Right lobe of liver (tissue), 4 donors: Measurements from ENCODE around the gene SIK2.

ENCODE experiments used
- CTCF ChIP-seq, 4 donors: fragments of 200-600 bp in 3 of 4; fragments of 450-650 bp in 1 of 4; IDR thresholded peaks; one replicate each; pipeline versions ENCODE4 v1.5.1 to v1.8.0; 2016 to 2022; ENCODE audit warnings: antibody characterized with exemption in 4 of 4, mild to moderate bottlenecking in 2 of 4
- POLR2A ChIP-seq: fragments of 450-650 bp; IDR thresholded peaks from one replicate; pipeline ENCODE4 v1.6.1; 2017; ENCODE audit warnings: antibody characterized with exemption, mild to moderate bottlenecking
- donor health status: DM: no; HTN: no; CAD: no.
- donor health status: DM: no; HTN: no; CAD: no.
- donor health status: DM: no; HTN: yes; CAD: no.

DNA sequence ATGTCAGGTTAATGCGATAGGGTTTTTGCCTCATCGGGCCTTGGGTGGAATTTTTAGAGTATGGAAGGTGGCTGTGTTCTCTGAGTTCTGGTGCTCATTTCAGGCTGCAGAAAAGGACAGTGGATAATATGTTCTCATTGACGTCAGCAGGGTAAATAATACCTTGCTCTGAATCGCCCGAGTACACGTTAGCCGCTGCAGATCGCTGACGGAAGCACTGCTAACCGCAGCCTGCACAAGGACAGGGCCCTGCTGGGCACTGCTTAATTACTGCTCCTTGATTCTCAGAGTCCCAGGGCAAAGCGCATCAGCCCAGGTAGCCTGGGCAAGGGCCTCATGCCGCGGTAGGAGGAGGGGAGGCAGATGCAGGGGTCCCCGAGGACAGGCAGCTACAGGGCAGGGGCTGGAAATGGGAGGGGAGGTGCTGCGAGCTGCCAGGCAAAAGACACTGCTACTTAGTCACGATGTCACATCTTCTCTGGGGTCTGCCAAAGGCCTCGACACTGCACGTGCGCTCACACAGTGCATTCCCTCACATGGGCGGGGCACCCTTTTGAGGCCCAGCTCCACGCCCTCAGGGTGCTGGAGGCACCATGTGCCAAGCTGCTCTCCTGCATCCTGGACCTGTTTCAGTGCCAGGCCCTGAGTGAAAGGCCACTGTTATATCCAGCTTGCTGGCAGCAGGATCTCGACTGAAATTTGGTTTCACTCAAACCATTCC, 128.8 kb downstream of the SIK2 start:
- TF ChIP-seq CTCF (IDR thresholded peaks at IDR 0.05): no peak
- peak; percentile 85 for TF ChIP-seq POLR2A
